Activated CD4-positive, alpha-beta T cell treated with anti-CD3 and anti-CD28 coated beads, Interleukin-2, amount 10 ng/mL, durations not matched to agents 7 days and 5 days (primary cell): Measurements from ENCODE around the gene PLCXD3. TPM values are rescaled to one million over a fixed set of nuclear protein-coding genes. Genes with fewer than 3 reads are reported as not detected.
"Not testable (repeated sequence)": the region's sequence is repeated elsewhere in the genome, so short reads cannot be mapped to it uniquely, and the experiment has no call there.

ENCODE experiments used
- CTCF ChIA-PET: fragments of 350-600 bp; sonication (Branson Sonifier 250); formaldehyde crosslinking; loops from one replicate; lab custom pipeline; 2021; ENCODE audit warnings: antibody characterized with exemption; lab: Charles Lee
- POLR2A ChIA-PET: fragments of 350-600 bp; sonication (Branson Sonifier 250); formaldehyde crosslinking; loops from one replicate; lab custom pipeline; 2021; ENCODE audit warnings: antibody characterized with exemption; lab: Charles Lee
- DNase-seq: peaks from one replicate; pipeline ENCODE4 v3.0.0-alpha.2; 2020
- H3K27ac Mint-ChIP-seq: one replicate; pipeline ENCODE4 v1.8.0; 2021; ENCODE audit warnings: mild to moderate bottlenecking, moderate library complexity, mixed read lengths
- H3K27me3 Mint-ChIP-seq: one replicate; pipeline ENCODE4 v1.8.0; 2021; ENCODE audit warnings: mixed read lengths
- H3K36me3 Mint-ChIP-seq: one replicate; pipeline ENCODE4 v1.8.0; 2021; ENCODE audit warnings: low read depth, mixed read lengths
- H3K4me1 Mint-ChIP-seq: one replicate; pipeline ENCODE4 v1.8.0; 2021; ENCODE audit warnings: mixed read lengths
- H3K4me3 Mint-ChIP-seq: one replicate; pipeline ENCODE4 v1.8.0; 2021; ENCODE audit warnings: mild to moderate bottlenecking, moderate library complexity, mixed read lengths
- H3K9me3 Mint-ChIP-seq: one replicate; pipeline ENCODE4 v1.8.0; 2021; ENCODE audit warnings: mixed read lengths
- total RNA-seq, 2 experiments: library from RNA; stranded (reverse); gene quantifications; one replicate each; pipeline ENCODE4 v1.2.3, GENCODE V29; 2021

Gene PLCXD3
- total RNA-seq, 2 experiments from 2014 or later: not detected

GRCh38 chr5:41471571-41472208, 38.7 kb downstream of the PLCXD3 start:
- H3K27me3 Mint-ChIP-seq, H3K27ac Mint-ChIP-seq, CTCF ChIA-PET, DNase-seq, H3K36me3 Mint-ChIP-seq, H3K4me1 Mint-ChIP-seq, H3K4me3 Mint-ChIP-seq, POLR2A ChIA-PET: not testable (repeated sequence)
- H3K9me3 Mint-ChIP-seq: peaks cover 17% of the 10 kb centered on the region

DNA sequence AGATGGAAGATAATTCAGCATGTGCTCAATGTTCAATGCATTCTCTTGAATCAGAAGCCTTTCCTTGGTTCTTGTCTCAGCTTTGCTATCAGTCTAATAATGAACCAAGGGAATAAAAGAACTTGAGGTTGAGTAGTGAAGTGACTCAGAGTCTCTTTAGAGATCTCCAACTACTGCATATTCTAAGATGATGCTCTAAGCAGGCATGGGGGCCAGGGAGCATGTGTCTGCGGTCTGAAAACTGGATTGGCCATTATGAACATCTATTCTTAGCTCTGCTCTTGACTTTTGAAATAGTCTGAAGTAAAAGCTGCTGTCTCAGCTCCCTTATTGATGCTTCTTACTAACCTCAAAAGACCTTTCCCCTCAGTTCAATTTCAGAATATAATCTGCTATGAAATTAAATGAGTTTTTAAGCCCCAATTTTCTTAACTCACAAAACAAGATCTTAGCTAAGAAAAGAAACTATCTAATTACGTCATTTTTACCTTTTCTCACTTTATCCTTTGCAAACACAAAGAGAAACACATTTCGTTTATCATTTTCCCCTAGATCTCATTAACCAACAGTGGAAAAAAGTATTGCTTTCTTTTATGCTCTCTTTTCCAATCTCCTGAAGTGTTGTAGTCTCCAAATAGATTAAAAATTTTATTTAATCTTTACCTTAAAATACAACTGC, 44.8 kb downstream of the PLCXD3 start:
- no peaks in the 10 kb centered on the region for H3K27me3 Mint-ChIP-seq

DNA sequence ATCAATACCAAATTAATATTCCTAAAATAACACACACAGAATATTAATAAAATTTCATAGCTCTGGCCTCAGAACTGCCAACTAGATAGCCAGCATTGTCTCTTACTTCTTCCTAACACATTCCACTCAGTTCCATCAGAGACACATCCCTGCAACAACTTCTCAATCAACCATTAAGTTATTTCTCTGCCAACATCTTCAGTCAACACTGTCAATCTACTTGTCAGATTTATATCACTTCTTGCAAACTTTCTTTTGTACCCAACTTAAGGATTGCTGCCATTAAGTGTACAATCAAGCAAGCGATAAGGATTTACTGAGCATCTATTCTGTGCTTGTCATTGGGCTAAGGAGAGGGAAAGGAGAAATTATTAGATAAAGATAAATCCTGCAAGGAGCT, 50.8 kb downstream of the PLCXD3 start:
- ChIA-PET POLR2A (no interaction called here), CTCF (no interaction called here)
- Mint-ChIP-seq H3K4me1 (no peaks in the 10 kb centered on the region), H3K27ac (no peak overlapping the region), H3K36me3 (no peaks in the 10 kb centered on the region), H3K9me3 (no peaks in the 10 kb centered on the region), H3K27me3 (no peaks in the 10 kb centered on the region), H3K4me3 (no peak overlapping the region)
- DNase-seq: no peak

More for the DNA sequence above, 44.8 kb downstream of the PLCXD3 start:
- Mint-ChIP-seq H3K4me1 (no peaks in the 10 kb centered on the region), H3K27ac (no peak overlapping the region), H3K36me3 (no peaks in the 10 kb centered on the region), H3K4me3 (no peak overlapping the region), H3K9me3 (no peaks in the 10 kb centered on the region)
- no peak for DNase-seq
- CTCF ChIA-PET: no interaction called here
- POLR2A ChIA-PET: no interaction called here

DNA sequence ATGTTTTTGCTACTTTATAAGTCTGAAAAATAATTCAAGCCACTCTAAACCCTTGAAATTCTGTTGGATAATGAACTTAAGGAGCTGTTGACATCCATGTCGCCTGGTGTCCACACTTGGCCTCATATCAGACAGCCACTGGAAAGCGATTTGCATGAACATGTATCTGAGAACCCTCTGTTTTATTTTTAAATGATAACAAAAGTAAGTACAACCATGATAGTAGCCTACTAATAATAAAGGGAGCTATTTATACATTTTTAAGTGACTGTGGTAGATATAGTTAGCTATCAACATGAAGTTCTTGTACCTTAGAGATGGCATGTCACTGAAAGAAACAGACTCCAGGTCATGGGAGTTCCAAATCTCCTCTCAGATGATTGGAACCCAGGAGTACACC, 53.3 kb downstream of the PLCXD3 start:
- no peak for DNase-seq
- Mint-ChIP-seq H3K36me3 (no peaks in the 10 kb centered on the region), H3K27ac (no peak overlapping the region), H3K4me1 (no peaks in the 10 kb centered on the region), H3K4me3 (no peak overlapping the region), H3K27me3 (no peaks in the 10 kb centered on the region), H3K9me3 (no peaks in the 10 kb centered on the region)
- POLR2A ChIA-PET: no interaction called here
- CTCF ChIA-PET: no interaction called here

DNA sequence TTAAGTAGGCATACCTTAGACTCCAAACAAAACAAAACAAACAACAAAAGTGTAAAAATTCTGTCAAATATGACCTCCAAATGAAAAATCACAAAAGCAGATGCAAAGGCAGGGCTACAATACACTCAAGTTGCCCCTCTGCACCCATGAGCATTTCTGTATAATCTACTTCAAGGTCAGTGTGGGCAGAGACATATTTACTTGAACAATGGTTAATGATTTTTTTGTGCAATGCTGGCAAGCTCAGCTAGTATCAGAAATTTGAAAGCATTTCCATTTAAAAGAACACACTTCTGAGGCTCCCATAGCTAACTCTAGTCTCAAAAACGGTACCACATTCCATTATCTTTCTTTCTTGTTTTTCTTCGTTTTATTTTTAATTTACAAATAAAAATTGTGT, 57.9 kb downstream of the PLCXD3 start:
- H3K27ac Mint-ChIP-seq: no peak overlapping the region
- H3K4me1 Mint-ChIP-seq: no peaks in the 10 kb centered on the region
- no peaks in the 10 kb centered on the region for H3K9me3 Mint-ChIP-seq
- H3K36me3 Mint-ChIP-seq: no peaks in the 10 kb centered on the region
- H3K27me3 Mint-ChIP-seq: no peaks in the 10 kb centered on the region
- ChIA-PET CTCF (interaction anchor here (0.6 kb wide), 1 partner anchor 149 kb away, joined by 3 read pairs; no protein-coding TSS in a partner anchor), POLR2A (no interaction called here)
- no peak overlapping the region for H3K4me3 Mint-ChIP-seq
- DNase-seq: no peak

DNA sequence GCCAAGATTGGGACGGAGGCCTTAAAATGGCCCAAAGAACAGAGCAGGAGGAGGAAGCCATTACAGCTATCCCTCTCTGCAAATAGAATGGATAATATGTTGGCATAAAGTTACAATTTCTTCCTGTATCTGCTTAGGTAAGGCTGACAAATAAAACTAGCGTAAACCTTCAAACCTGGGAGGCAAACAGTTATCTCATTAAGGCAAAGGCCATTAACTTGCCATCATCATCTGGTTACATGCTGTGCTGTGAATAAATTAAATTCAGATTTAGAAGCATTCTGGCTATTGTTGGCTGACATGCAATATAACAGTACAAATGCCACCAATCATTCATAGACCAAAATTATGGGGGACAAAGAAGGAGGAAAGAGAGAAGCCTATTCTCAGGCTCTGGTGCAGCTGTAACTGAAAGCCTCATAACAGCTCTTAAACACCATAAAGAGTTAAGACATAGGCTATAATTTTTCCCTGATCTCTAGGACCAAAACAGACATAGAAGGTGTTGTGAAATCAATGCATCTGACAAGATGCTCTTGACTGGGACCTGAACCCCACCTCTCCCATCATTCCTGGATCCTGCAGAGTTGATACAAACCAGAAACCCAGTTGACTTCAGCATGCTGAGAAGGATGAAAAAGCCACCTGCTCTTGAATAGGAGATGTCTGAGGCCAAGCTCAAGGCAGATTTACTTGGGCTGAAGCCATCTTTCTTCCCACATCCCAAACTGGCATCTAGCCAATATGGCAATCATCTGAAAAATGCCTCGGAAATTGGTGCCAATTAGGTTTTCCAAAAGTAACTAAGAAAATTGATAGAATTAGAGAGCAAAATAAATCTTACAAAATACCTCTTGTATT, 62.5 kb downstream of the PLCXD3 start:
- POLR2A ChIA-PET: no interaction called here
- CTCF ChIA-PET: no interaction called here
- DNase-seq: no peak
- no peak overlapping the region for H3K27ac Mint-ChIP-seq
- no peaks in the 10 kb centered on the region for H3K4me1 Mint-ChIP-seq
- H3K4me3 Mint-ChIP-seq: no peak overlapping the region
- H3K27me3 Mint-ChIP-seq: no peaks in the 10 kb centered on the region
- H3K9me3 Mint-ChIP-seq: no peaks in the 10 kb centered on the region
- no peaks in the 10 kb centered on the region for H3K36me3 Mint-ChIP-seq

DNA sequence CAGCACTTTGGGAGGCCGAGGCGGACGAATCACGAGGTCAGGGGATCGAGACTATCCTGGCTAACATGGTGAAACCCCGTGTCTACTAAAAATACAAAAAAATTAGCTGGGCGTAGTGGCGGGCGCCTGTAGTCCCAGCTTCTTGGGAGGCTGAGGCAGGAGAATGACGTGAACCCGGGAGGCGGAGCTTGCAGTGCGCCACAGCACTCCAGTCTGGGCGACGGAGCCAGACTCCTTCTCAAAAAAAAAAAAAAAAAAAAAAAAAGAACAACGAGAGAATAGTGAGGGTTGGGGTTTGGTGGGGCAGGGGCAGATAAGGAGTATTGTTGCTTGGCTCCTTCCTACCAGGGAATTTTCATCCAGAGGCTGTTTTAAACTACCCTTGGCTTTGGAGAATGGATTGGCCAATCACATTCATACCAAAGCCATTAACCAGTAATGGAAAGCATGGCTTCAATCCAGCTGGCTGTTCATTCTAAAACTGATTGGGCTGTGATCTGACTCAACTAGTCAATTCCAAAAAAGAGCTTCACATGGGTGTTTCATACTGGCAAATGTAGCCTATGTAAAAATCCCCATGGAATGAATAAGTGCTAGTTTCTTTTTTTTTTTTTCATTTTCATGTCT, 64.4 kb downstream of the PLCXD3 start:
- no peaks in the 10 kb centered on the region for H3K9me3 Mint-ChIP-seq
- H3K27me3 Mint-ChIP-seq: no peaks in the 10 kb centered on the region
- DNase-seq: no peak
- no peak overlapping the region for H3K27ac Mint-ChIP-seq
- no peak overlapping the region for H3K4me3 Mint-ChIP-seq
- no peaks in the 10 kb centered on the region for H3K4me1 Mint-ChIP-seq
- POLR2A ChIA-PET: no interaction called here
- CTCF ChIA-PET: interaction anchor here (0.7 kb wide), 1 partner anchor 9 kb away, joined by 3 read pairs; no protein-coding TSS in a partner anchor
- no peaks in the 10 kb centered on the region for H3K36me3 Mint-ChIP-seq

- no peak for DNase-seq
- no peaks in the 10 kb centered on the region for H3K9me3 Mint-ChIP-seq
- CTCF ChIA-PET: no interaction called here
- H3K27me3 Mint-ChIP-seq: no peaks in the 10 kb centered on the region
- no peak overlapping the region for H3K4me3 Mint-ChIP-seq
- no peaks in the 10 kb centered on the region for H3K4me1 Mint-ChIP-seq
- POLR2A ChIA-PET: no interaction called here
- H3K27ac Mint-ChIP-seq: no peak overlapping the region
- no peaks in the 10 kb centered on the region for H3K36me3 Mint-ChIP-seq
Measured at GRCh38 chr5:41435276-41435675, 75.1 kb downstream of the PLCXD3 start.

GRCh38 chr5:41433552-41434181, 76.7 kb downstream of the PLCXD3 start:
- no peaks in the 10 kb centered on the region for H3K4me1 Mint-ChIP-seq
- H3K9me3 Mint-ChIP-seq: no peaks in the 10 kb centered on the region
- no peaks in the 10 kb centered on the region for H3K27me3 Mint-ChIP-seq
- H3K36me3 Mint-ChIP-seq: no peaks in the 10 kb centered on the region
- ChIA-PET CTCF (no interaction called here), POLR2A (no interaction called here)
- no peak overlapping the region for H3K27ac Mint-ChIP-seq
- H3K4me3 Mint-ChIP-seq: no peak overlapping the region
- DNase-seq: no peak

DNA sequence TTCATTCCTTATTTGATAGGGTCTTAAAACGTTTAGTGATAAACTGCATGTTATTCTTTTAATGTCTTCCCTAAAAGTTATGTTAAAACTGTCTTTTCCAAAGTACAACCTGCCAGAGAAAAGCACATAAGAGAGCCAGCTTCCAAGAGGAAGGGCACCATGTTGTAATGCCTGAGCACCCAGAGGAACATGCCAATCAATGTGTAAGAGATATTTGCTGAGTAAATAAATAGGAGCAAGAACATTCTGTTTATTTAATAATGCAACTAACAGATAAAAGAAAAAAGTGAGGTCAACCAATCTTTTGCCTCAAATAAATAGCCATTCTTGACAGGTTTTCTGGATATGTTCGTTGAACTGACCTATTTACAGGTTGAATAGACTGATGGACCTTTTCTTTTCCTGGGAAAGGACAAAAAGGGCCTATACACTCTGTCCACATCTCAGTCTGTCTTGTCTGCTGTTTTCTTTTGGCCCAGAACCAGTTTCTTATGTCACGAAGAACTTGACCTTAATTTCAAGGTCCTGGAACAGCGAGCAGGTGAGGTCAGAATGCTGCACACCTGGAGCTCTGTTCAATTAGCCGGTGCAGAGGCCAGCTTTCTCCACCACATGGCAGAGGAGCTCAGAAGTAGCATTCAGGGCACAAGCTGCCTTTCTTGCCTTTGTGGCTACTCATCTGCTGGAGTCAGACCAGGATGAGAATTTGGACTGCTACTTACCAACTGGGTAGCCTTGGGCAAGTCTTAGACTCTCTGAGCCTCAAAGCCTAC, 77.7 kb downstream of the PLCXD3 start:
- Mint-ChIP-seq H3K9me3 (no peaks in the 10 kb centered on the region), H3K27me3 (no peaks in the 10 kb centered on the region), H3K36me3 (no peaks in the 10 kb centered on the region), H3K4me3 (no peak overlapping the region), H3K4me1 (no peaks in the 10 kb centered on the region), H3K27ac (no peak overlapping the region)
- CTCF ChIA-PET: no interaction called here
- POLR2A ChIA-PET: no interaction called here
- no peak for DNase-seq

DNA sequence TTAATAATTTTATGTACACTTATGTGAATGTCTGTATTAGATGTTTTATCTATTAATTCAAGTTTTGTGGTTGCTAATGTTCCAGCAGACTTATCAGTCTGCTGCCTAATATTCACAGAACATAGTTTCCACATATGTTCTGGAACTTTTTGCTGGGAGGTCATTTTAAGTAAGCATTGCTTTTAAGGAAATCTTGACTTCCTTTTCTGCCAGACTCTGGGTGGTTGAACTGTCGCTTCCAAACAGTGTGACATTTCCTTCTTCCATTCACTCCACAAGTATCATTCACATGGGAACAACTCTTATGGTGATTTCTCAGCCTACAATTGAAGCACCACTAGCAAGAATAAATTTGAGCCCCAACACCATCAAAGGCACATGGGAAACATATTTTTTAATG, 82.9 kb downstream of the PLCXD3 start:
- POLR2A ChIA-PET: no interaction called here
- H3K9me3 Mint-ChIP-seq: no peaks in the 10 kb centered on the region
- no peaks in the 10 kb centered on the region for H3K4me1 Mint-ChIP-seq
- no peaks in the 10 kb centered on the region for H3K27me3 Mint-ChIP-seq
- H3K27ac Mint-ChIP-seq: no peak overlapping the region
- CTCF ChIA-PET: no interaction called here
- no peak for DNase-seq
- no peak overlapping the region for H3K4me3 Mint-ChIP-seq
- H3K36me3 Mint-ChIP-seq: no peaks in the 10 kb centered on the region

GRCh38 chr5:41425736-41426135, 84.7 kb downstream of the PLCXD3 start:
- Mint-ChIP-seq H3K27ac (no peak overlapping the region), H3K27me3 (no peaks in the 10 kb centered on the region), H3K9me3 (no peaks in the 10 kb centered on the region), H3K4me3 (no peak overlapping the region), H3K4me1 (no peaks in the 10 kb centered on the region), H3K36me3 (no peaks in the 10 kb centered on the region)
- ChIA-PET POLR2A (no interaction called here), CTCF (no interaction called here)
- DNase-seq: no peak
